GM23338 (cell line): ENCODE results near the gene DCPS. TPM values are rescaled to one million over a fixed set of nuclear protein-coding genes. Genes with fewer than 3 reads are reported as not detected.

Experiments used
- ATAC-seq: fragments of 200-7000 bp; cut with Tn5 transposase; 3 replicates; pipeline ENCODE4 v1.9.1; 2020
- DNase-seq: peaks from one replicate; pipeline ENCODE4 v3.0.0-alpha.2; 2015; ENCODE audit warnings: low spot score
- H2AFZ ChIP-seq: fragments of 200-600 bp; sonication (generic); 2 replicates; pipeline ENCODE4 v1.8.0; 2016; ENCODE audit warnings: antibody characterized with exemption, mild to moderate bottlenecking, moderate library complexity
- H3F3A ChIP-seq: fragments of 200-600 bp; sonication (generic); replicated peaks from 2 replicates; pipeline ENCODE4 v1.8.0; 2017; ENCODE audit warnings: antibody characterized with exemption, mixed run types, low read depth
- H3K27ac ChIP-seq: fragments of 200-600 bp; sonication (generic); 2 replicates; pipeline ENCODE4 v1.6.1; 2016; ENCODE audit warnings: low read depth
- H3K27me3 ChIP-seq: fragments of 200-600 bp; sonication (generic); 2 replicates; pipeline ENCODE4 v1.8.0; 2016; ENCODE audit warnings: mild to moderate bottlenecking, mixed run types, moderate library complexity; ENCODE audit not compliant: insufficient read depth
- H3K36me3 ChIP-seq: fragments of 200-600 bp; sonication (generic); 2 replicates; pipeline ENCODE4 v1.8.0; 2016; ENCODE audit warnings: mild to moderate bottlenecking; ENCODE audit not compliant: insufficient read depth
- H3K4me1 ChIP-seq: fragments of 200-600 bp; sonication (generic); 2 replicates; pipeline ENCODE4 v1.8.0; 2016; ENCODE audit warnings: mild to moderate bottlenecking, moderate library complexity; ENCODE audit not compliant: insufficient read depth
- H3K4me2 ChIP-seq: fragments of 200-600 bp; sonication (generic); 2 replicates; pipeline ENCODE4 v1.7.1; 2017; ENCODE audit warnings: mixed run types
- H3K4me3 ChIP-seq: fragments of 200-600 bp; sonication (generic); 2 replicates; pipeline ENCODE4 v1.6.1; 2016; ENCODE audit warnings: mixed run types
- H3K79me2 ChIP-seq: fragments of 200-600 bp; sonication (generic); replicated peaks from 2 replicates; pipeline ENCODE4 v1.8.0; 2017; ENCODE audit warnings: mild to moderate bottlenecking; ENCODE audit not compliant: insufficient read depth
- H3K9me2 ChIP-seq: fragments of 200-600 bp; sonication (generic); 2 replicates; pipeline ENCODE4 v1.8.0; 2017; ENCODE audit not compliant: insufficient read depth
- H4K20me1 ChIP-seq: fragments of 200-600 bp; sonication (generic); replicated peaks from 2 replicates; pipeline ENCODE4 v1.8.0; 2017; ENCODE audit warnings: mild to moderate bottlenecking; ENCODE audit not compliant: insufficient read depth
- H3K27ac Mint-ChIP-seq: 2 replicates; pipeline ENCODE4 v1.8.0; 2020; ENCODE audit warnings: inconsistent platforms, mild to moderate bottlenecking, moderate library complexity, mixed read lengths
- H3K27me3 Mint-ChIP-seq: 3 replicates; pipeline ENCODE4 v1.8.0; 2022; ENCODE audit warnings: low read depth, mild to moderate bottlenecking, moderate library complexity, mixed read lengths, inconsistent platforms; ENCODE audit not compliant: insufficient read depth, poor library complexity
- H3K36me3 Mint-ChIP-seq: 3 replicates; pipeline ENCODE4 v1.8.0; 2021; ENCODE audit warnings: low read depth, mild to moderate bottlenecking, inconsistent platforms, moderate library complexity, mixed read lengths
- H3K4me1 Mint-ChIP-seq: 3 replicates; pipeline ENCODE4 v1.8.0; 2020; ENCODE audit warnings: mild to moderate bottlenecking, inconsistent platforms, mixed read lengths
- H3K4me3 Mint-ChIP-seq: 3 replicates; pipeline ENCODE4 v1.8.0; 2021; ENCODE audit warnings: moderate library complexity, mild to moderate bottlenecking, inconsistent platforms, mixed read lengths
- H3K9me3 Mint-ChIP-seq: 3 replicates; pipeline ENCODE4 v1.8.0; 2020; ENCODE audit warnings: moderate library complexity, mild to moderate bottlenecking, inconsistent platforms, mixed read lengths
- CTCF ChIP-seq, 2 experiments: fragments of 200-600 bp in 1 of 2; sonication (generic) in 1 of 2; conservative IDR thresholded peaks; 2 replicates each; pipeline versions ENCODE4 v1.5.1 to v1.6.1; 2016 to 2017; ENCODE audit warnings: antibody characterized with exemption in 2 of 2, low read depth in 2 of 2, mild to moderate bottlenecking in 2 of 2, moderate library complexity in 1 of 2
- POLR2AphosphoS5 ChIP-seq: IDR thresholded peaks from 2 replicates; pipeline ENCODE4 v1.6.1; 2016; ENCODE audit warnings: antibody characterized with exemption, low read depth
- ZNF114 ChIP-seq: fragments of 250-450 bp; sonication (Bioruptor Pico); IDR thresholded peaks from 2 replicates; pipeline ENCODE4 v1.5.0; 2020; ENCODE audit warnings: mild to moderate bottlenecking, moderate library complexity
- ZNF462 ChIP-seq: fragments of 250-450 bp; sonication (Bioruptor Pico); IDR thresholded peaks from 2 replicates; pipeline ENCODE4 v1.5.0; 2020; ENCODE audit warnings: mild to moderate bottlenecking, moderate library complexity
- polyA plus RNA-seq: library from polyadenylated mRNA; unstranded; fragments of >200 nt; fragmentation: Nextera tagmentation; extraction: Ambion mirVana; gene quantifications from 2 replicates; pipeline ENCODE4 v1.2.1, GENCODE V29; 2016
- total RNA-seq: library from RNA; depleted of rRNA; stranded (reverse); fragments of >200 nt; shearing (Covaris generic); gene quantifications from 2 replicates; pipeline ENCODE4 v1.2.3, GENCODE V29; 2014

Gene DCPS
- total and polyA plus RNA-seq, 2 experiments from 2014 or later, result 26.8 to 46.4 TPM

- TF ChIP-seq ZNF462 (CRISPR knock-in tag) (no peak), POLR2AphosphoS5 (no peak)
These were observed 36.1 kb downstream of the DCPS start (continued) for GRCh38 chr11:126339863-126340434.

GRCh38 chr11:126340960-126341606 is 37.2 kb downstream of the DCPS start:
- peaks cover 8% of the 10 kb centered on the region for H3K4me1 ChIP-seq
- H3F3A ChIP-seq, result no peaks in the 10 kb centered on the region
- no peaks in the 10 kb centered on the region for H3K79me2 ChIP-seq
- H3K27ac ChIP-seq, result no peak overlapping the region
- no peak for DNase-seq
- no peak overlapping the region for H3K4me3 ChIP-seq
- H2AFZ ChIP-seq, result no peak overlapping the region
- H3K4me2 ChIP-seq, result no peak overlapping the region
- peaks cover 26% of the 10 kb centered on the region for H3K36me3 Mint-ChIP-seq
- H3K27me3 ChIP-seq, result no peaks in the 10 kb centered on the region
- no peak for ATAC-seq
- no peaks in the 10 kb centered on the region for H3K36me3 ChIP-seq
- peaks cover 35% of the 10 kb centered on the region for H3K4me1 Mint-ChIP-seq
- peaks cover 13% of the 10 kb centered on the region for H3K27me3 Mint-ChIP-seq
- TF ChIP-seq ZNF114 (CRISPR knock-in tag) (no peak), POLR2AphosphoS5 (no peak), CTCF (conservative IDR thresholded peaks at IDR 0.05; ENCODE audit: low read depth in 2 of 2) (no peak)
- H3K4me3 Mint-ChIP-seq, result no peak overlapping the region
- H3K27ac Mint-ChIP-seq, result no peak overlapping the region
- H4K20me1 ChIP-seq, result no peaks in the 10 kb centered on the region; the same call in 1 of the 2 replicates
- H3K9me2 ChIP-seq, result no peaks in the 10 kb centered on the region
- no peaks in the 10 kb centered on the region for H3K9me3 Mint-ChIP-seq
